Esophagus (tissue), 2 donors: Measurements from ENCODE around the gene NR3C1. TPM values are rescaled to one million over a fixed set of nuclear protein-coding genes. Genes with fewer than 3 reads are reported as not detected.

ENCODE experiments used
- H3K27ac ChIP-seq, 2 donors: one replicate each; pipeline ENCODE4 v1.5.1; 2013; ENCODE audit warnings: low read depth in 2 of 2, mild to moderate bottlenecking in 2 of 2, inconsistent platforms in 1 of 2, low read length in 1 of 2, moderate library complexity in 1 of 2
- H3K27me3 ChIP-seq, 2 donors: one replicate each; pipeline ENCODE4 v1.6.1; 2013; ENCODE audit warnings: low read length in 2 of 2, control low read depth in 1 of 2, mild to moderate bottlenecking in 1 of 2; ENCODE audit not compliant: insufficient read depth in 2 of 2, control insufficient read depth in 1 of 2
- H3K36me3 ChIP-seq, 2 donors: one replicate each; pipeline ENCODE4 v1.6.1; 2013; ENCODE audit warnings: low read length in 1 of 2; ENCODE audit not compliant: control insufficient read depth in 2 of 2, insufficient read depth in 2 of 2
- H3K4me1 ChIP-seq, 2 donors: one replicate each; pipeline ENCODE4 v1.6.1; 2013; ENCODE audit warnings: low read length in 1 of 2; ENCODE audit not compliant: control insufficient read depth in 2 of 2, insufficient read depth in 2 of 2
- H3K4me3 ChIP-seq, 2 donors: one replicate each; pipeline ENCODE4 v1.5.1; 2013; ENCODE audit warnings: low read length in 2 of 2, mild to moderate bottlenecking in 2 of 2, low read depth in 1 of 2, moderate library complexity in 1 of 2
- H3K9me3 ChIP-seq, 2 donors: one replicate each; pipeline ENCODE4 v1.6.1; 2013; ENCODE audit warnings: mild to moderate bottlenecking in 2 of 2, low read depth in 1 of 2, low read length in 1 of 2, moderate library complexity in 1 of 2; ENCODE audit not compliant: control insufficient read depth in 2 of 2, insufficient read depth in 1 of 2
- WGBS, 2 donors: extraction: QIAGEN DNeasy Blood & Tissue Kit; methylation state at CpG; one replicate each; pipeline ENCODE4 v1.1.7; 2013; 5-methylcytosine and 5-hydroxymethylcytosine counted together
- polyA plus RNA-seq, 2 donors: library from polyadenylated mRNA; stranded (reverse); fragments of 200-250 nt; gene quantifications; one replicate each; pipeline ENCODE4 v1.2.3, GENCODE V29; 2013
- donor health status: healthy with polysubstance abuse.
- donor health status: Bipolar disorder and iron deficiency.

Gene NR3C1
- polyA plus RNA-seq, 2 donors = 8.6 to 10.7 TPM

DNA sequence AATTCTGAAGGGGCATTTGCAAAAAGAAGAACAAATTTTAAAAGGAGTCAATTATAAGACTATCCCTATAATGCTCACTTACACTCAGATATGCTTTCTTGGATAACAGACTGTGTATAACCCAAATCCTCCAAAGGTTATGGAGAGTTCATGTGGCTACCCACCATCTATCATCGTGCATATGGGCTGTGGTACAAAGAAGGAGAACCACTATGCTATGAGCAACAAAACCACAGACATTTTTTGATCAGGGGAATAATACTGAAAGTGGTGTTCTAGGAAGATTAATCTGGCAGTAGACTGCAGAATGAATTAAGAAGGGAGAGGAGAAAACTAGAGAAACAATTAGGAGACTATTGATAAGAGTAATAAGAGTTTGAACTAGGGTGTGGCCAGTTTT, 16.8 kb downstream of the NR3C1 start:
- 59 to 76% methylated on average over 1 of the region's 1 CpG for WGBS, 2 donors
- Histone ChIP-seq H3K27ac (no peak overlapping the region), H3K27me3 (no peaks in the 10 kb centered on the region), H3K4me3 (no peak overlapping the region), H3K4me1 (no peaks in the 10 kb centered on the region), H3K36me3 (no peaks in the 10 kb centered on the region), H3K9me3 (peaks cover 0 to 3% of the 10 kb centered on the region in 2 donors)

DNA sequence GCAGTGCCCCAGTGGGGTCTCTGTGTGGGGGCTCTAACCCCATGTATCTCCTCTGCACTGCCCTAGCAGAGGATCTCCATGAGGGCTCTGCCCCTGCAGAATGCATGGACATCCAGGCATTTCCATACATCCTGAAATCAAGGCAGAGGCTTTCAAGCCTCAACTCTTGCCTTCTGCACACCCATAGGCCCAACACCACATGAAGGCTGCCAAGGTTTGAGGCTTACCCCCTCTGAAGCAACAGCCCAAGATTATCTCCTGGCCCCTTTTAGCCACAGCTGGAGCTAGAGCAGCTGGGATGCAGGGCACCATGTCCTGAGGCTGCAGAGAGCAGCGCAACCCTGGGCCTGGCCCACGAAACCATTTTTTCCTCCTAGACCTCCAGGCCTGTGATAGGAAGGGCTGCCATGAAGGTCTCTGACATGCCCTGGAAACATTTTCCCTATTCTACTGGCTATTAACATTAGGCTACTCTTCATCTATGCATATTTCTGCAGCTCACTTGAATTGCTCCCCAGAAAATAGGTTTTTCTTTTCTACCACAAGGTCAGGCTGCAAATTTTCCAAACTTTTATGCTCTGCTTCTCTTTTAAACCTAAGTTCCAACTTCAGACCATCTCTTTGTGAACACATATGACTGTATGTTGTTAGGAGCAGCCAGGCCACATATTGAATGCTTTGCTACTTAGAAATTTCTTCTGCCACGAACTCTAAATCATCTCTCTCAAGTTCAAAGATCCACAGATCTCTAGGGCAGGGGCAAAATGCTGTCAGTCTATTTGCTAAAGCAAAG, 18.4 kb downstream of the NR3C1 start:
- WGBS, 2 donors = 71 to 98% methylated on average over 3 of the region's 3 CpGs
- H3K27ac ChIP-seq = no peak overlapping the region
- no peak overlapping the region for H3K4me3 ChIP-seq
- H3K4me1 ChIP-seq = no peaks in the 10 kb centered on the region
- H3K36me3 ChIP-seq = no peaks in the 10 kb centered on the region
- H3K27me3 ChIP-seq = no peaks in the 10 kb centered on the region
- peaks cover 0 to 3% of the 10 kb centered on the region in 2 donors for H3K9me3 ChIP-seq

DNA sequence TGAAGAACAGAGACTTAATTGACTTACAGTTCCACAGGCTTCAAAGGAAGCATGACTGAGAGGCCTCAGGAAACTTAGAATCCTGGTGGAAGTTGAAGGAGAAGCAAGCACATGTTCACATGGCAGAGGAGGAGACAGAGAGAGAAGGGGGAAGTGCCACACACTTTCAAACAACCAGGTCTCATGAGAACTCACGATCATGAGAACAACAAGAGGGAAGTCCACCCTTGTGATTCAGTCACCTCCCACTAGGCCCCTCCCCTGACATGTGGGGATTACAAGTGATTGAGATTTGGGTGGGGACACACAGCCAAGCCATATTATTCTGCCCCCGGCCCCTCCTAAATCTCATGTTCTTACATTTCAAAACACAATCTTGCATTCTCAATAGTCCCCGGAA, 19.5 kb downstream of the NR3C1 start:
- Histone ChIP-seq H3K36me3 (no peaks in the 10 kb centered on the region), H3K4me1 (no peaks in the 10 kb centered on the region), H3K9me3 (peaks cover 0 to 3% of the 10 kb centered on the region in 2 donors), H3K4me3 (no peak overlapping the region), H3K27ac (no peak overlapping the region), H3K27me3 (no peaks in the 10 kb centered on the region)
- 91 to 94% methylated on average over 3 of the region's 3 CpGs for WGBS, 2 donors

GRCh38 chr5:143379606-143380005, 23.9 kb downstream of the NR3C1 start:
- Histone ChIP-seq H3K27me3 (no peaks in the 10 kb centered on the region), H3K27ac (no peak overlapping the region), H3K36me3 (no peaks in the 10 kb centered on the region), H3K4me1 (no peaks in the 10 kb centered on the region), H3K9me3 (no peaks in the 10 kb centered on the region), H3K4me3 (no peak overlapping the region)
- 87 to 94% methylated on average over 2 of the region's 2 CpGs for WGBS, 2 donors

DNA sequence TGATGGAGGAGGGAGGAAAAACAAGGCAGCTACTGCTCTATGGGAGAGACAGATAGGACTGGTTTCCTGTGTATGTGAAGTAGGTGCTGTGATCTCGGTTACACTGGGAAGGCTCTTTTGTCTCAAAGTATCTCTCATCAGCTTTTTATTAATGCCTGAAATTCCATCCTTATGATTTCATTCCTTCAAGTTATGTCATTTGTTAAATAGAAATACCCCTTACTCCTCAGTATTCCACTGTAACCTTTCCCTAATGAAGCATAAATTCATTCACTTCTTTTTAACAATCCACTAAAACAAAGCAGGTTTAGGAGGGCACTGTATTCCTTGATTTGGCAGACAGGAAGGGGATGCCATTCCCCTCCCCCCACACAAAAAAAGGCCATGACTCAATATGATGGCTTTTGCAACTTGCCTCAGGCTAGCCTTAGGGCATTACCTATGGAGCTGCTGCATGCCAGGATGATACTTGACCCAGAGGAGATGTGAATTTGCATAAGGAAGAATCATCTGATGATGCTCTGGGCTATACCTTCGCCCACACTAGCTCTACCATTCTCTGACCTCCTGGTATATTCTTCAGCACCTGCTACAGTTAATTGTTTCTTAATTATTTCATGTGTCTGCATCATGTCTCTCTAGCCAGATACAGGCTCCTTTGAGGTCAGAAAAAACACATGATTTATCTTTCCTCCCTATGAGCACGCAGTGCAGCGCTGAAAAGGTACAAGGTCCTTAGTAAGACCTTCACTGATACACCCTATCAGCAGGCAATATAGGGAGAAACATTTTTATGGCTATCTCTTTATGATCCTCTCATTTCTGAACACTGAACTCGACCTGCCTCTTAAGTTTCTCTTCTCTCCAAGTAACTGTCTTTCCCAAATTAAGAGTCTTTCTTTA, 26.3 kb downstream of the NR3C1 start:
- no peak overlapping the region for H3K27ac ChIP-seq

GRCh38 chr5:143376195-143376779, 27.2 kb downstream of the NR3C1 start:
- no peak overlapping the region for H3K4me3 ChIP-seq
- no peaks in the 10 kb centered on the region for H3K4me1 ChIP-seq
- H3K36me3 ChIP-seq = no peaks in the 10 kb centered on the region
- H3K9me3 ChIP-seq = no peaks in the 10 kb centered on the region
- 96 to 98% methylated on average over 3 of the region's 3 CpGs for WGBS, 2 donors
- no peaks in the 10 kb centered on the region for H3K27me3 ChIP-seq
- no peak overlapping the region for H3K27ac ChIP-seq

More for the DNA sequence above, 26.3 kb downstream of the NR3C1 start:
- Histone ChIP-seq H3K4me3 (no peak overlapping the region), H3K36me3 (no peaks in the 10 kb centered on the region), H3K27me3 (no peaks in the 10 kb centered on the region), H3K9me3 (no peaks in the 10 kb centered on the region), H3K4me1 (no peaks in the 10 kb centered on the region)
- WGBS, 2 donors = 80 to 89% methylated on average over 5 of the region's 5 CpGs

- Histone ChIP-seq H3K4me1 (no peaks in the 10 kb centered on the region), H3K4me3 (no peak overlapping the region), H3K9me3 (no peaks in the 10 kb centered on the region), H3K36me3 (no peaks in the 10 kb centered on the region), H3K27ac (no peak overlapping the region), H3K27me3 (no peaks in the 10 kb centered on the region)
- WGBS, 2 donors = 87 to 90% methylated on average over 6 of the region's 6 CpGs
Observed at GRCh38 chr5:143374496-143375217, 28.8 kb downstream of the NR3C1 start.

GRCh38 chr5:143373076-143373475, 30.4 kb downstream of the NR3C1 start:
- no peak overlapping the region for H3K27ac ChIP-seq
- no peak overlapping the region for H3K4me3 ChIP-seq
- no peaks in the 10 kb centered on the region for H3K27me3 ChIP-seq
- WGBS, 2 donors = 78 to 79% methylated on average over 3 of the region's 3 CpGs
- H3K9me3 ChIP-seq = no peaks in the 10 kb centered on the region
- H3K4me1 ChIP-seq = no peaks in the 10 kb centered on the region
- H3K36me3 ChIP-seq = no peaks in the 10 kb centered on the region

- no peaks in the 10 kb centered on the region for H3K27me3 ChIP-seq
- no peaks in the 10 kb centered on the region for H3K36me3 ChIP-seq
- H3K4me3 ChIP-seq = no peak overlapping the region
- no peak overlapping the region for H3K27ac ChIP-seq
- WGBS, 2 donors = 80 to 85% methylated on average over 4 of the region's 4 CpGs
- no peaks in the 10 kb centered on the region for H3K4me1 ChIP-seq
- H3K9me3 ChIP-seq = no peaks in the 10 kb centered on the region
Observed at GRCh38 chr5:143372187-143372829, 31.2 kb downstream of the NR3C1 start.
